Measurements from ENCODE around the gene FBXL22. TPM values are rescaled to one million over a fixed set of nuclear protein-coding genes. Genes with fewer than 3 reads are reported as not detected.
A peak's percentile ranks its signal among the peaks of the same experiment; 100 is the strongest.

FBXL22 gene
- total and polyA plus RNA-seq, 10 donors, result 0.13 to 1.7 (median 0.93) TPM

DNA sequence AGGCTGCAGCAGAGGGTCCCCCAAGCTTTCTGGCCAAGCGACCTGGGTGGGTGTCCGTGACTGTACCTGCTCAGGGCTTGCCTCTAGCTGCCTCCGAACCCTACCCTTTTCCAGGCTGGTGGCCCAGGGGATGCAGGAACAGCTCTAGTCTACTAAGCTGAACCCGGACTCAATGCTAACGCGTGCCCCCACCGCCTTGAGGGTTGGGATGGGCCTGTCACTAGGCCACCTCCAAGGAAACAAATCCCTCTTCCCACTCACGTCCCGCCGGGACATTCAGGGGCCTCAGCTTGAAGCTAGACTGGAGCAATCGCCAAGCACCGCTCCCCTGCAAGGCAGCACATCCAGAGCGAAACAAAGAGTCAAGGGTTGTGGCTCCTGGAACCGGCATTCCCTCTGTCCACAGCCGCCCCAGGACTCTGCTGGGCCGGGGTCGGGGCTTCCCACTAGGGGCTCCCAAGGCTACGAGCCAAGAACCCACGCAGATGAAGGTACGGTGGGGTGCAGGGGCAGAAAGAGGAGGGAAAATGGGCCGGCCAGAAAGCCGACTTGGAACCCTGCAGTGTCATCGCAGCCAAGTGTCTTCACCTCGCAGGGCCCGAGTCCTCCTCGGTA lies 2.9 kb downstream of the FBXL22 start:
- Histone ChIP-seq H3K9me3 (no peaks in the 10 kb centered on the region), H3K4me1 (peaks cover 10 to 88% (median 59%) of the 10 kb centered on the region in 6 donors), H3K4me3 (peak overlapping the region; percentile 37 to 93 (median 67)), H3K36me3 (peaks cover 0 to 12% (median 0%) of the 10 kb centered on the region in 6 donors), H3K27me3 (replicated peaks in 1 of 7) (no peaks in the 10 kb centered on the region), H3K27ac (peak overlapping the region; percentile 74 to 93 (median 90))
- DNase-seq, result no peak
- intact Hi-C loops (cut with DNase I; ENCODE audit: low total_unique reads), result loop anchor here (10.0 kb wide), 1 partner anchor 465 kb away; no protein-coding TSS in a partner anchor
- 19 to 27% (median 23%) methylated on average over 5 to 26 of the region's 26 CpGs for WGBS, 5 donors
- no peak for TF ChIP-seq POLR2A (IDR thresholded peaks at IDR 0.05)
- TF ChIP-seq, protein P1, sequence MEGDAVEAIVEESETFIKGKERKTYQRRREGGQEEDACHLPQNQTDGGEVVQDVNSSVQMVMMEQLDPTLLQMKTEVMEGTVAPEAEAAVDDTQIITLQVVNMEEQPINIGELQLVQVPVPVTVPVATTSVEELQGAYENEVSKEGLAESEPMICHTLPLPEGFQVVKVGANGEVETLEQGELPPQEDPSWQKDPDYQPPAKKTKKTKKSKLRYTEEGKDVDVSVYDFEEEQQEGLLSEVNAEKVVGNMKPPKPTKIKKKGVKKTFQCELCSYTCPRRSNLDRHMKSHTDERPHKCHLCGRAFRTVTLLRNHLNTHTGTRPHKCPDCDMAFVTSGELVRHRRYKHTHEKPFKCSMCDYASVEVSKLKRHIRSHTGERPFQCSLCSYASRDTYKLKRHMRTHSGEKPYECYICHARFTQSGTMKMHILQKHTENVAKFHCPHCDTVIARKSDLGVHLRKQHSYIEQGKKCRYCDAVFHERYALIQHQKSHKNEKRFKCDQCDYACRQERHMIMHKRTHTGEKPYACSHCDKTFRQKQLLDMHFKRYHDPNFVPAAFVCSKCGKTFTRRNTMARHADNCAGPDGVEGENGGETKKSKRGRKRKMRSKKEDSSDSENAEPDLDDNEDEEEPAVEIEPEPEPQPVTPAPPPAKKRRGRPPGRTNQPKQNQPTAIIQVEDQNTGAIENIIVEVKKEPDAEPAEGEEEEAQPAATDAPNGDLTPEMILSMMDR (IDR thresholded peaks at IDR 0.05 in 8 of 11, conservative IDR thresholded peaks at IDR 0.05 in 3 of 11), result no peak
- TF ChIP-seq POLR2AphosphoS5 (IDR thresholded peaks at IDR 0.05), result no peak

DNA sequence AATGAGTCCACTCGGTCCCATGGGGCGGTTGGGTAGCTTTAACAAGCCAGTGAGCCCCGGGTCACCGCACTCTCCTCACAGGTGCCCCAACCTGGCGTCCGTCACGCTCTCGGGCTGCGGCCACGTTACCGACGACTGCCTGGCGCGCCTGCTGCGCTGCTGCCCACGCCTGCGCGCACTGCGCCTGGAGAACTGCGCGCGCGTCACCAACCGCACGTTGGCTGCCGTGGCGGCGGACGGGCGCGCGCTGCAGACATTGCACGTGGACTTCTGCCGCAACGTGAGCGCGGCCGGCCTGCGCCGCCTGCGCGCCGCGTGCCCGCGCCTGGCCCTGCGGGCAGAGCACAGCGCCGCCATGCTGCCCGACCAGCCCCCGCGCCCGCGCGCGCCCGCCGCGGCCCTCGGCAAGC lies 3.4 kb downstream of the FBXL22 start:
- intact Hi-C loops (cut with DNase I; ENCODE audit: low total_unique reads), result loop anchor here (10.0 kb wide), 1 partner anchor 464 kb away; no protein-coding TSS in a partner anchor
- H3K36me3 ChIP-seq, result peaks cover 0 to 15% (median 0%) of the 10 kb centered on the region in 6 donors
- peak overlapping the region; percentile 54 to 93 (median 67) for H3K4me3 ChIP-seq
- H3K27me3 ChIP-seq (replicated peaks in 1 of 7), result no peaks in the 10 kb centered on the region
- peak overlapping the region; percentile 77 to 93 (median 90) for H3K27ac ChIP-seq
- peaks cover 11 to 88% (median 59%) of the 10 kb centered on the region in 6 donors for H3K4me1 ChIP-seq
- no peaks in the 10 kb centered on the region for H3K9me3 ChIP-seq
- TF ChIP-seq, protein P1 (IDR thresholded peaks at IDR 0.05 in 8 of 11, conservative IDR thresholded peaks at IDR 0.05 in 3 of 11), result peak in 2 of 11 experiments; percentile 27 to 41
- peak; percentile 95 to 98 (median 96) for TF ChIP-seq POLR2AphosphoS5 (IDR thresholded peaks at IDR 0.05)
- peak; percentile 32 to 85 (median 48) for TF ChIP-seq POLR2A (IDR thresholded peaks at IDR 0.05)
- WGBS, 5 donors, result 0 to 1% (median 0%) methylated on average over 1 to 60 of the region's 60 CpGs
- DNase-seq, result peak; percentile 98

DNA sequence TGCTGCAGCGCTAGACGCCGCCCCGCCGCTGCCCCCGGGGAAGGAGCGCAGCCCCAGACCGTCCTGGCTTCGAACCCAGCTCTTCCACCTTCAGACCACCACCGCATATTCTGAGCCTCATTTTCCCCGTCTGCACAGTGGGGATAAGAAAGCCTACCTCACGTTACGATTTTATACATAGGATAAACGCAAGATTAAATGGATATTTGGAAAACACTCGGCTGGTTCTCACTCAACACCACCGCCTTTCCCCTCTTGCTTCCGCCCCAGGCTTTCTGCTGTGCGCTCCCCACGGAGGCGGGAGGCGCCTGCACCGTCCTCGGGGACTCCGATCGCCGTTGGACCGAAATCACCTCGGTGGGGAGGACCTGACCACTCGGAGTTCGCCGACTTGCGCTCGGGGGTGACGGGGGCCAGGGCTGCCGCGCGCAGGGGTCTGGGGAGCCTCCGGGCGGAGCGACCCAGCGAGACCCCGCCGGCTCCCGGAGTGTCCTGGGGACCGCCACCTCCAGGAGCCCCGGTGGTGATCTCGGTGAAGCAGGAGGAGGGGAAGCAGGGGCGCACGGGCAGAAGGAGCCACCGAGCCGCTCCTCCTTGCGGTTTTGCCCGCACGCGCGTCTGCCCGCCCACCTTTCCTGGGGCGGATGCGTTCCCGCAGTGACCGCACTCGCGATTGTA lies 4.0 kb downstream of the FBXL22 start:
- WGBS, 5 donors, result 0 to 1% (median 0%) methylated on average over 42 to 63 of the region's 63 CpGs
- Histone ChIP-seq H3K4me1 (peaks cover 17 to 88% (median 59%) of the 10 kb centered on the region in 6 donors), H3K9me3 (no peaks in the 10 kb centered on the region), H3K27ac (peak overlapping the region; percentile 77 to 93 (median 90)), H3K4me3 (peak overlapping the region; percentile 54 to 93 (median 67)), H3K27me3 (replicated peaks in 1 of 7) (no peaks in the 10 kb centered on the region), H3K36me3 (peaks cover 0 to 16% (median 0%) of the 10 kb centered on the region in 6 donors)
- intact Hi-C loops (cut with DNase I; ENCODE audit: low total_unique reads), result loop anchor here (10.0 kb wide), 1 partner anchor 464 kb away; no protein-coding TSS in a partner anchor
- no peak for TF ChIP-seq POLR2A (IDR thresholded peaks at IDR 0.05)
- peak; percentile 4 to 70 (median 27) for TF ChIP-seq POLR2AphosphoS5 (IDR thresholded peaks at IDR 0.05)
- TF ChIP-seq, protein P1 (IDR thresholded peaks at IDR 0.05 in 8 of 11, conservative IDR thresholded peaks at IDR 0.05 in 3 of 11), result peak in 4 of 11 experiments; percentile 5 to 25 (median 22)
- DNase-seq, result peak; percentile 91
